WERI-Rb-1 (cell line): ENCODE measurements around the gene ERI2.
"Not testable (repeated sequence)": the region's sequence is repeated elsewhere in the genome, so short reads cannot be mapped to it uniquely, and the experiment has no call there.

ENCODE experiments used
- DNase-seq: peaks from one replicate; pipeline ENCODE4 v3.0.0-alpha.2; 2020
- H3K27ac ChIP-seq: fragments of 250-450 bp; sonication (Bioruptor Pico); 2 replicates; pipeline ENCODE4 v1.5.1; 2020; ENCODE audit warnings: mild to moderate bottlenecking, moderate library complexity
- H3K27me3 ChIP-seq: fragments of 250-450 bp; sonication (Bioruptor Pico); 2 replicates; pipeline ENCODE4 v1.5.1; 2021; ENCODE audit warnings: mild to moderate bottlenecking, low read depth, moderate library complexity; ENCODE audit not compliant: insufficient read depth, severe bottlenecking
- H3K36me3 ChIP-seq: fragments of 250-450 bp; sonication (Bioruptor Pico); 2 replicates; pipeline ENCODE4 v1.5.1; 2020; ENCODE audit warnings: mild to moderate bottlenecking, moderate library complexity
- H3K4me3 ChIP-seq: 2 replicates; pipeline ENCODE4 v1.5.1; 2011; ENCODE audit warnings: low read depth, mild to moderate bottlenecking, control low read depth, low read length
- H3K9me3 ChIP-seq: fragments of 250-450 bp; sonication (Bioruptor Pico); 2 replicates; pipeline ENCODE4 v1.5.1; 2021; ENCODE audit warnings: mild to moderate bottlenecking, moderate library complexity; ENCODE audit not compliant: severe bottlenecking
- TF ChIP-seq, protein P1 (sequence below): IDR thresholded peaks from 2 replicates; pipeline ENCODE4 v1.5.1; 2011; ENCODE audit warnings: low read depth, mild to moderate bottlenecking, control low read depth, inconsistent platforms, low read length

The ERI2 gene

DNA sequence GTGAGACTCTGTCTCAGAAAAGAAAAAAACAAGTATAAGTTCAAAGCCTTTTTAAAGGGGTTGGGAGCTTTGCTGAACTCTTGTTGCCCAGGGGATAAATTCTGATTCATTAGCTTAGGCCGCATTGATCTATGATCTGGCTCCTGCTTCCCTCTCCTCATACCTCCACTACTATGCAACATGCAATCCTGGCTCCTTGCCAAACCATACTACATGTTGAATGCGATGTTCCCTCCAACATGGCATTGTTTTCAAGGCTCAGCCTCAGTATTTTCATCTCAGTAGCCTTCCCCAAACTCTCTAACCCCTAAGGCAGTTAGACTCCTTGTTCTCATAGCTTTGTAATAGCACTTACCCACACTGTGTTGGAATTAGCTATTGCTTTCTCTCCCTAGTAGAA, 6.2 kb upstream of the ERI2 start:
- Histone ChIP-seq H3K9me3 (no peaks in the 10 kb centered on the region), H3K27me3 (no peaks in the 10 kb centered on the region), H3K4me3 (no peak overlapping the region), H3K36me3 (peaks cover 34% of the 10 kb centered on the region), H3K27ac (no peak overlapping the region)
- DNase-seq = no peak
- TF ChIP-seq, protein P1, sequence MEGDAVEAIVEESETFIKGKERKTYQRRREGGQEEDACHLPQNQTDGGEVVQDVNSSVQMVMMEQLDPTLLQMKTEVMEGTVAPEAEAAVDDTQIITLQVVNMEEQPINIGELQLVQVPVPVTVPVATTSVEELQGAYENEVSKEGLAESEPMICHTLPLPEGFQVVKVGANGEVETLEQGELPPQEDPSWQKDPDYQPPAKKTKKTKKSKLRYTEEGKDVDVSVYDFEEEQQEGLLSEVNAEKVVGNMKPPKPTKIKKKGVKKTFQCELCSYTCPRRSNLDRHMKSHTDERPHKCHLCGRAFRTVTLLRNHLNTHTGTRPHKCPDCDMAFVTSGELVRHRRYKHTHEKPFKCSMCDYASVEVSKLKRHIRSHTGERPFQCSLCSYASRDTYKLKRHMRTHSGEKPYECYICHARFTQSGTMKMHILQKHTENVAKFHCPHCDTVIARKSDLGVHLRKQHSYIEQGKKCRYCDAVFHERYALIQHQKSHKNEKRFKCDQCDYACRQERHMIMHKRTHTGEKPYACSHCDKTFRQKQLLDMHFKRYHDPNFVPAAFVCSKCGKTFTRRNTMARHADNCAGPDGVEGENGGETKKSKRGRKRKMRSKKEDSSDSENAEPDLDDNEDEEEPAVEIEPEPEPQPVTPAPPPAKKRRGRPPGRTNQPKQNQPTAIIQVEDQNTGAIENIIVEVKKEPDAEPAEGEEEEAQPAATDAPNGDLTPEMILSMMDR = no peak

DNA sequence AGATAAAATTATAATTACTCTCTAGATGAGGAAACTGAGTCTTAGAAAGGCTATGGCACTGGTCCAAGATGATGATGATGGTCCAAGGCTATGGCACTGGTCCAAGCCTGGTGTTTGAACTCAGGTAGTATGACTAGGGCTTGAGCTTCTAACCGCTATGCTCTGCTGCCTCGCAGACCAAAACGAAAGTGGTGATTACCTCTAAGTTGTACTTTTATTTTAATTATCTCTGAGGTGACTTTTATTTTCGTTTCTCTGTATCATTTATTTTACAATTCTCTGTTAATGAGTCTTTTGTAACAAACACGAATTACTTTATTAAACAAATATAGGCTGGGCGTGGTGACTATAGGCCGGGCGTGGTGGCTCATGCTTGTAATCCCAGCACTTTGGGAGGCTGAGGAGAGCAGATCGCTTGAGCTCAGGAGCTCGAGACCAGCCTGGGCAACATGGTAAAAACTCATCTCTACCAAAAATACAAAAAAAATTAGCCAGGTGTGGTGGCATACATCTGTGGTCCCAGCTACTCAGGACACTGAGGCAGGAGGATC, 5.7 kb upstream of the ERI2 start:
- no peaks in the 10 kb centered on the region for H3K9me3 ChIP-seq
- peaks cover 28% of the 10 kb centered on the region for H3K36me3 ChIP-seq
- no peaks in the 10 kb centered on the region for H3K27me3 ChIP-seq
- TF ChIP-seq, protein P1 = no peak
- no peak overlapping the region for H3K4me3 ChIP-seq
- DNase-seq = no peak
- no peak overlapping the region for H3K27ac ChIP-seq

DNA sequence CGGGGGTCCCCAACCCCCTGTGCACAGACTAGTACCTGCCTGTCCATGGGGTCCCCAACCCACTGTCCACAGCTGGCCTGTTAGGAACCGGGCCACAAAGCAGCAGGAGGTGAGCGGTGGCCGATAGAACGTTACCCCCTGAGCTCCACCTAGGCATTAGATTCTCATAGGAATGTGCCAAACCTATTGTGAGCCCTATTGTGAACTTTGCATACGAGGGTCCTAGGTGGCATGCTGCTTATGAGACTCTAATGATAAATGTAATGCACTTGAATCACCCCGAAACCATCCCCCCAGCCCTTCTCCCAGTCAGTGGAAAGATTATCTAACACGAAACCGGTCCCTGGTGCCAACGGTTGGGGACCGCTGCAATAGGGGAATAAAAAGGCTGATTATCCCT, 1.6 kb upstream of the ERI2 start:
- no peak for DNase-seq
- H3K36me3 ChIP-seq = no peaks in the 10 kb centered on the region
- no peaks in the 10 kb centered on the region for H3K9me3 ChIP-seq
- no peak overlapping the region for H3K27ac ChIP-seq
- TF ChIP-seq, protein P1 = no peak
- no peaks in the 10 kb centered on the region for H3K27me3 ChIP-seq
- no peak overlapping the region for H3K4me3 ChIP-seq

DNA sequence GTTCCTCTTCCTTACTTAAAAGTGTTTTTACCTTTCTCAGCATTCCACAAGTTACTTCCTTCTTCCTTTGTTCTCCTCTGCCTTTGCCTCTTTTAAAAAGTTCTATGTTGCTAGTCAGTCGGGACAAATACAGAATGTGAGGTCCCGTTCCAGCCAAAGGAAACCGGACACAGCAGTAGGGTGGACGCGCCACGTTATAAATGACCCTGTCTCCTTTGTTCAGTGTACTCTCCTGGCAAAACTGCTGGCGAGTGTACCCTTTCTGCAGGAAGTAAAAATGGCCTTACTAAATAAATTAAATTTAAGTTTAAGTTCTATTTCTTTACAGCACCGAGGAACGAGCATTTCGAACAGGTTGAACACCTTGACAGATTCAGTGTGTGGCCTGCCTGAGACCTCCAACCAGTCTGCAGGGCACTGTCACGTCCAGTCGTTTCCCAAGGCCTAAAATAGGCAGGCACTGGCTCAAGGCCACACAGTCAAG, 546 bp downstream of the ERI2 start:
- not testable (repeated sequence) for DNase-seq, H3K27me3 ChIP-seq, H3K9me3 ChIP-seq, H3K36me3 ChIP-seq
- Histone ChIP-seq H3K27ac (peak overlapping the region; percentile 89), H3K4me3 (peak overlapping the region; percentile 62)

DNA sequence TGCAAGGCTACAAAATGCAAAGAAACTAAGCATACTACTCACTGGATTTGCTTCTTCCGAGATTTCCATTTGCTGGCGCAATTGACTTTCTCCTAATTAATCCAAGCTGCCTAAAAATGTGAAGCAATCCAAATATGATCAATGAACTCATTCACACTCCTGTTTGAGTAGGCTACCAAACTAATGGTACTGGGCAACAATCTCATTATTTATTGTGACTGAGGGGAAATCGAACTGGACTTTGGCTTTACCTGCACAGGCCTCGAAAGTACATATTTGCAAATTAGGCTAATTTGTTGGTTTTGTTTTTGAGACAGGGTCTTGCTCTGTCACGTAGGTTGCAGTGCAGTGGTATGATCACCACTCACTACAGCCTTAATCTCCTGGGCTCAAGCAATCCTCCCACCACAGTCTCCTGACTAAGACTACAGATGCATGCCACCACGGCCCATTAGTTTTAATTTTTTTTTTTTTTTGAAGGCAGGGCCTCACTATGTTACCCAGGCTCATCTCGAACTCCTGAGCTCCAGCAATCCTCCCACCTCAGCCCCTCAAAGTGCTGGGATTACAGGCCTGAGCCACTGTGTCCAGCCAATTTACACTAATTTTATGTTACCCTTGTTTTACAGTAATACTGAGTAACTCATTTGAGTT, 2.6 kb downstream of the ERI2 start:
- peaks cover 10% of the 10 kb centered on the region for H3K36me3 ChIP-seq
- no peak overlapping the region for H3K27ac ChIP-seq
- DNase-seq = no peak
- no peaks in the 10 kb centered on the region for H3K9me3 ChIP-seq
- H3K27me3 ChIP-seq = no peaks in the 10 kb centered on the region
- no peak overlapping the region for H3K4me3 ChIP-seq
- TF ChIP-seq, protein P1 = no peak

DNA sequence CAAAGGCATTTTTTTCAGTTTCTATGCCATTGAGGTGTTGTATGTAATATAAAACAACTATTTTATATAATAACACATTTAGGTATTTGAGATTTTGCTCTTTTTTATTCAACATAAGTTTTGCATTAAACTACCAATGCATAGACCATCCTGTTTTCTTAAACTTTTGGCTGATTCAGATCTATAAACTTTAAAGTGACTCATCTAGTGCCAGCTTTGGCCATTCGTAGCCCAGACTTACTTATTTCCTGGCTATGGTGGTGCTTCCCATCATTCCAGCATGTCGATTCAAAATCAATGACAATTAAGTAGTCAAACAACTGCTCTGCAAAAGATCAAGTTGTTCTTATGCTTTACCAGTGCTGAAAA, 3.1 kb downstream of the ERI2 start:
- no peaks in the 10 kb centered on the region for H3K27me3 ChIP-seq
- H3K4me3 ChIP-seq = no peak overlapping the region
- TF ChIP-seq, protein P1 = no peak
- DNase-seq = no peak
- H3K9me3 ChIP-seq = no peaks in the 10 kb centered on the region
- no peak overlapping the region for H3K27ac ChIP-seq
- H3K36me3 ChIP-seq = peaks cover 16% of the 10 kb centered on the region
